Cardiac muscle cell (in vitro differentiated cells and primary cell): ENCODE measurements around the gene GALNT8. TPM values are rescaled to one million over a fixed set of nuclear protein-coding genes. Genes with fewer than 3 reads are reported as not detected.

Experiments used
- DNase-seq, 2 donors: peaks; one replicate each; pipeline versions ENCODE4 v3.0.0 to v3.0.0-alpha.2; 2010 to 2017; ENCODE audit warnings: low read depth in 1 of 2, low spot score in 1 of 2
- H3K27ac ChIP-seq: fragments of 200-600 bp; sonication (generic); 2 replicates; pipeline ENCODE4 v1.5.1; 2016
- H3K27me3 ChIP-seq: fragments of 200-600 bp; sonication (generic); 2 replicates; pipeline ENCODE4 v1.6.0; 2016; ENCODE audit warnings: control low read depth
- H3K36me3 ChIP-seq: fragments of 200-600 bp; sonication (generic); 2 replicates; pipeline ENCODE4 v1.5.1; 2016; ENCODE audit warnings: control low read depth
- H3K4me1 ChIP-seq: fragments of 200-600 bp; sonication (generic); 2 replicates; pipeline ENCODE4 v1.8.1; 2017; ENCODE audit warnings: low read depth, mild to moderate bottlenecking, mixed run types
- H3K4me3 ChIP-seq: fragments of 200-600 bp; sonication (generic); 2 replicates; pipeline ENCODE4 v1.5.1; 2016; ENCODE audit warnings: mild to moderate bottlenecking
- H3K9me3 ChIP-seq: fragments of 200-600 bp; sonication (generic); 2 replicates; pipeline ENCODE4 v1.5.1; 2017; ENCODE audit warnings: low read depth, mild to moderate bottlenecking, control low read depth
- polyA plus RNA-seq: library from polyadenylated mRNA; unstranded; fragments of >200 nt; fragmentation: Nextera tagmentation; extraction: Ambion mirVana; gene quantifications from 2 replicates; pipeline ENCODE4 v1.2.1, GENCODE V29; 2016
- total RNA-seq: library from RNA; depleted of rRNA; stranded (reverse); fragments of >200 nt; gene quantifications from 2 replicates; pipeline ENCODE4 v1.2.3, GENCODE V29; 2016
- TF ChIP-seq, protein P1 (sequence below): IDR thresholded peaks from 2 replicates; pipeline ENCODE4 v1.5.1; 2012; ENCODE audit warnings: low read depth, mild to moderate bottlenecking, low read length

The GALNT8 gene
- total and polyA plus RNA-seq, 2 experiments from 2014 or later, result 2.7 to 4.2 TPM

DNA sequence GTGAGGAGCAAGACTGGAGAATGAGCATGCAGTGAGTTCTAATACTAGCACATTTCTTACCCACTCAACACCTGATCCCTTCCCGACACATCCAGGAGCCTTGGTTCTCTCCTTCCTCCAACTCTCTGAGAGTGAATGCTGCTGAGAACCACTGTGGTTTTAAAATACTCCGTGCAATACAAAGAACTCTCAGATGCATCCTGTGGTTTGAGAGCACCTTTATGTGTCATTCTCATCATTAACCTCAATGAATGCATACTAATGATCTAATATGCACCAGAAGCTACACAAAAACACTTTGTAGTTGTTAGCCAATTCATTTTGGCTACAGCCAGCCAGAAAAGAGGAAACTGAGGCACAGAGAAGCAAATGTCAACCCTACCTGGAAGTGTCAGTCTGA lies 87.6 kb downstream of the GALNT8 start:
- TF ChIP-seq, protein P1, sequence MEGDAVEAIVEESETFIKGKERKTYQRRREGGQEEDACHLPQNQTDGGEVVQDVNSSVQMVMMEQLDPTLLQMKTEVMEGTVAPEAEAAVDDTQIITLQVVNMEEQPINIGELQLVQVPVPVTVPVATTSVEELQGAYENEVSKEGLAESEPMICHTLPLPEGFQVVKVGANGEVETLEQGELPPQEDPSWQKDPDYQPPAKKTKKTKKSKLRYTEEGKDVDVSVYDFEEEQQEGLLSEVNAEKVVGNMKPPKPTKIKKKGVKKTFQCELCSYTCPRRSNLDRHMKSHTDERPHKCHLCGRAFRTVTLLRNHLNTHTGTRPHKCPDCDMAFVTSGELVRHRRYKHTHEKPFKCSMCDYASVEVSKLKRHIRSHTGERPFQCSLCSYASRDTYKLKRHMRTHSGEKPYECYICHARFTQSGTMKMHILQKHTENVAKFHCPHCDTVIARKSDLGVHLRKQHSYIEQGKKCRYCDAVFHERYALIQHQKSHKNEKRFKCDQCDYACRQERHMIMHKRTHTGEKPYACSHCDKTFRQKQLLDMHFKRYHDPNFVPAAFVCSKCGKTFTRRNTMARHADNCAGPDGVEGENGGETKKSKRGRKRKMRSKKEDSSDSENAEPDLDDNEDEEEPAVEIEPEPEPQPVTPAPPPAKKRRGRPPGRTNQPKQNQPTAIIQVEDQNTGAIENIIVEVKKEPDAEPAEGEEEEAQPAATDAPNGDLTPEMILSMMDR, result no peak
- H3K27me3 ChIP-seq, result peaks cover 69% of the 10 kb centered on the region
- H3K36me3 ChIP-seq, result no peaks in the 10 kb centered on the region
- no peak for DNase-seq
- no peak overlapping the region for H3K4me3 ChIP-seq
- H3K9me3 ChIP-seq, result no peaks in the 10 kb centered on the region
- H3K4me1 ChIP-seq, result no peaks in the 10 kb centered on the region
- no peak overlapping the region for H3K27ac ChIP-seq

DNA sequence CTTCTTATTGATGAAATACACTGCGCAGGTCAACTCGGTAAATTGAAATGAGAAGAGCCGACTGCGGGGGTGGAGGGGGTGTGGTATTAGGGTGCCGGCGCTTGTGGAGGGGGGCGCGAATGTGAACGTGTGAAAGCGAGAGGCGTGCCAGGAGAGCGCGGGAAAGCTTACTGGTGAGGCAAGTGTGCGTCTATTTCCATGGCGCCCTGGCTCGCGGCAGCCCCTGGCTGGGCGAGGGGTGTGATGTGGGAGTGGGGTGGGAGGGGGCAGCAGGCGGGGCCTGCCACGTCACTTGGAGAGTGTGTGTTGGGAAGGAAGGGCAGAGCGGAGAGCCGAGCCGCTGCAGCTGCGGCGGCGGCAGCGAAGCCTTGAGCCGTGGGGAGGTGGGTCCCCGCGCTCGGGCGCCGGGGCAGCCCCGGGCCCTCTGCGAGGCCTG lies 88.8 kb downstream of the GALNT8 start:
- Histone ChIP-seq H3K27ac (no peak overlapping the region), H3K36me3 (no peaks in the 10 kb centered on the region), H3K4me3 (peak overlapping the region; percentile 58), H3K4me1 (no peaks in the 10 kb centered on the region), H3K27me3 (peaks cover 69% of the 10 kb centered on the region), H3K9me3 (no peaks in the 10 kb centered on the region)
- TF ChIP-seq, protein P1, result no peak
- peak in 1 of 2 donors; percentile 85 for DNase-seq

DNA sequence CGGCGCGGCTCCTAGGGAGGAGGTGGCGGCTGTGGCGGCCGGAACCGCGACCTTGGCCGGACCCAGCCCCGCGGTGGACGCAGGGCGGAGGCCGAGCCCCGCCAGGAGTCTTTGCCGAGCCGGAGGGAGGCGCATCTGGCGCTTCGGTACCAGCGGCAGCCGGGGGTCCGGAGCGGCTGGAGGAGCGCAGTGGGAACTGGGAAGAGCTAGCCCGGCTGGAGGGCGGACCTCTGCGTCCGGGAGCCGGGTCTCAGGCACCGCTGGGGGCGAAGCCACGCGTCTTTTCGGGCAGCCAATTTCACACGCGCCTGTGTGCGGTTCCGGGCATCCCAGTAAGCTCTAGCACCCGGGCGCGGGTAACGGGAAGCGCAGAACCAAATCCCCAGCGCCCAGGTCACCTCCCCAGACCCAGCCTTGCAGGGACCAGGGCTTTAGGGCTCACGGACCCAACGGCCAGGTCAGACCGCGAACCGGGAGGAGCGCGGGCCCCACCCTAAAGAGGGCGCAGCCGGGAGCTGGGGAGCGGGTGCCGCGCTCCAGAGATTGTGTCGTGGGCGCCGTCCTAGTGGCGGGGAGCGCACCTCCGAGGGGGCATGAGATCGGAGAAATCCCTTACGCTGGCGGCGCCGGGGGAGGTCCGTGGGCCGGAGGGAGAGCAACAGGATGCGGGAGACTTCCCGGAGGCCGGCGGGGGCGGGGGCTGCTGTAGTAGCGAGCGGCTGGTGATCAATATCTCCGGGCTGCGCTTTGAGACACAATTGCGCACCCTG lies 89.4 kb downstream of the GALNT8 start:
- no peak for DNase-seq
- H3K4me1 ChIP-seq, result no peaks in the 10 kb centered on the region
- H3K27ac ChIP-seq, result no peak overlapping the region
- no peaks in the 10 kb centered on the region for H3K36me3 ChIP-seq
- H3K9me3 ChIP-seq, result no peaks in the 10 kb centered on the region
- H3K27me3 ChIP-seq, result peaks cover 69% of the 10 kb centered on the region
- TF ChIP-seq, protein P1, result no peak
- peak overlapping the region; percentile 58 for H3K4me3 ChIP-seq

DNA sequence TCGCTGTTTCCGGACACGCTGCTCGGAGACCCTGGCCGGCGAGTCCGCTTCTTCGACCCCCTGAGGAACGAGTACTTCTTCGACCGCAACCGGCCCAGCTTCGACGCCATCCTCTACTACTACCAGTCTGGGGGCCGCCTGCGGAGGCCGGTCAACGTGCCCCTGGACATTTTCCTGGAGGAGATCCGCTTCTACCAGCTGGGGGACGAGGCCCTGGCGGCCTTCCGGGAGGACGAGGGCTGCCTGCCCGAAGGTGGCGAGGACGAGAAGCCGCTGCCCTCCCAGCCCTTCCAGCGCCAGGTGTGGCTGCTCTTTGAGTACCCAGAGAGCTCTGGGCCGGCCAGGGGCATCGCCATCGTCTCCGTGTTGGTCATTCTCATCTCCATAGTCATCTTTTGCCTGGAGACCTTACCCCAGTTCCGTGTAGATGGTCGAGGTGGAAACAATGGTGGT lies 90.0 kb downstream of the GALNT8 start:
- Histone ChIP-seq H3K36me3 (no peaks in the 10 kb centered on the region), H3K27ac (no peak overlapping the region), H3K27me3 (peaks cover 69% of the 10 kb centered on the region), H3K4me1 (peaks cover 2% of the 10 kb centered on the region), H3K9me3 (no peaks in the 10 kb centered on the region), H3K4me3 (peak overlapping the region; percentile 58)
- TF ChIP-seq, protein P1, result no peak
- no peak for DNase-seq

DNA sequence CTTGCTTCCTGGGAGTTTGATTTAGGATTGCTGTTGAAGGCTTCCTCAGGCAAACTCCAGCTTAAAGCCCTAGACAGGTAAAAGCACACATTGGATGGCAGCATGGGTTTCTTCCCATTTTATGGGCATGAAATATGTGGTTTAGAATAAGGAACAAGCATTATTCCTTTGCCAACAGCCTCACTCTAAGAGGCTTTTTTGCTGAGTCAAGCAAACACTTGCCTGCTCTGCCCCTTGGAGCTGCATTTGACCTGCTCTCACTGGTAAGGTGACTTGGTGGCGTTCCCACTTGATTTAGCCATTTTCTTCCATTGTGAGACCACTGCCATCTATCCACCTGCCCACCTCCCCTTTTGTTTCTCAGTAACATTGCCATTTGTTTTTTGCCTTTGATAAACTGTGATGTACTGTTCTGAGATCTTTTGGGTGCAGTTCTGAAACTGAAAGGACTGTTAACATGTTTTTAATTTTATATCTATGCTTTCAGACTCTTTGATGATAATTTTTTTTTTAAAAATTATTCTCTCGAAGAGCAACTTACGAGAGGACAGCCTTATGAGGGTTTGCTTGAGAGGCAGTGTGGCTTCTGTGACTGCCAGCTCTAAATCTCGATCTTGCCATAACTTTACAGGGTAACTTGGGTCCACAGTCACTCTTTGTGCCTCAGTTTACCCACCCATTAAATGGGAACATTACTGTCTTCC lies 92.6 kb downstream of the GALNT8 start:
- Histone ChIP-seq H3K9me3 (no peaks in the 10 kb centered on the region), H3K27me3 (peaks cover 49% of the 10 kb centered on the region), H3K4me3 (no peak overlapping the region), H3K36me3 (no peaks in the 10 kb centered on the region), H3K27ac (no peak overlapping the region), H3K4me1 (peaks cover 23% of the 10 kb centered on the region)
- DNase-seq, result no peak
- TF ChIP-seq, protein P1, result no peak
